HL-60 (cell line): Measurements from ENCODE around the gene FKBP11.

Experiments used
- DNase-seq, 2 experiments: peaks; one replicate each; pipeline ENCODE4 v3.0.0-alpha.2; 2010 to 2020; ENCODE audit warnings: low read depth in 1 of 2, low spot score in 1 of 2
- H3K27ac ChIP-seq: fragments of 250-450 bp; sonication (Bioruptor Pico); replicated peaks from 2 replicates; pipeline ENCODE4 v1.5.1; 2020; ENCODE audit warnings: mild to moderate bottlenecking, moderate library complexity
- H3K27me3 ChIP-seq: fragments of 250-450 bp; sonication (Bioruptor Pico); 2 replicates; pipeline ENCODE4 v1.5.1; 2021; ENCODE audit warnings: mild to moderate bottlenecking, moderate library complexity; ENCODE audit not compliant: insufficient read depth, poor library complexity, severe bottlenecking
- H3K4me3 ChIP-seq: replicated peaks from 2 replicates; pipeline ENCODE4 v1.5.1; 2011; ENCODE audit warnings: mild to moderate bottlenecking, control low read depth, low read length; ENCODE audit not compliant: insufficient read depth
- CTCF ChIP-seq: IDR thresholded peaks from one replicate; pipeline ENCODE4 v1.5.1; 2011; ENCODE audit warnings: low read length, control low read depth, inconsistent platforms; ENCODE audit not compliant: insufficient read depth
- GABPA ChIP-seq: IDR thresholded peaks from 2 replicates; pipeline ENCODE4 v1.6.1; 2012; ENCODE audit warnings: low read depth
- POLR2AphosphoS5 ChIP-seq: IDR thresholded peaks from 2 replicates; pipeline ENCODE4 v1.6.1; 2012; ENCODE audit warnings: low read depth
- REST ChIP-seq: IDR thresholded peaks from 2 replicates; pipeline ENCODE4 v1.6.1; 2012; ENCODE audit warnings: low read depth; ENCODE audit not compliant: insufficient replicate concordance
- SPI1 ChIP-seq: IDR thresholded peaks from 2 replicates; pipeline ENCODE4 v1.6.1; 2012; ENCODE audit warnings: low read depth, mild to moderate bottlenecking, borderline replicate concordance

FKBP11 gene

GRCh38 chr12:48968467-48968866 is 43.2 kb upstream of the FKBP11 start:
- DNase-seq: no peak
- H3K4me3 ChIP-seq: no peak overlapping the region
- H3K27me3 ChIP-seq: peaks cover 28% of the 10 kb centered on the region
- no peak overlapping the region for H3K27ac ChIP-seq
- TF ChIP-seq SPI1 (no peak), CTCF (no peak), POLR2AphosphoS5 (no peak), GABPA (no peak), REST (no peak)

- Histone ChIP-seq H3K27ac (no peak overlapping the region), H3K4me3 (no peak overlapping the region), H3K27me3 (peaks cover 25% of the 10 kb centered on the region)
- TF ChIP-seq REST (no peak), POLR2AphosphoS5 (no peak), SPI1 (no peak), GABPA (no peak), CTCF (no peak)
- no peak for DNase-seq
Measured at GRCh38 chr12:48967991-48968390, 42.7 kb upstream of the FKBP11 start.

GRCh38 chr12:48966177-48966895 is 41.0 kb upstream of the FKBP11 start:
- TF ChIP-seq CTCF (no peak), SPI1 (peak; percentile 72; the same call in 1 of the 2 replicates)
- H3K27me3 ChIP-seq: peaks cover 17% of the 10 kb centered on the region
- no peak overlapping the region for H3K4me3 ChIP-seq
- peak in 1 of 2 experiments; percentile 25 for DNase-seq
- H3K27ac ChIP-seq: no peak overlapping the region
